Skeletal muscle satellite cell (primary cell): ENCODE data around the gene MYL10.

Source experiments
- H3K27me3 ChIP-seq: 2 replicates; pipeline ENCODE4 v1.7.0; 2013; ENCODE audit warnings: low read length; ENCODE audit not compliant: control insufficient read depth, insufficient read depth
- H3K36me3 ChIP-seq: 2 replicates; pipeline ENCODE4 v1.7.0; 2013; ENCODE audit warnings: mild to moderate bottlenecking, control low read depth, low read length; ENCODE audit not compliant: insufficient read depth
- H3K4me1 ChIP-seq: 2 replicates; pipeline ENCODE4 v1.7.0; 2013; ENCODE audit warnings: low read length; ENCODE audit not compliant: control insufficient read depth, insufficient read depth
- H3K4me2 ChIP-seq: 2 replicates; pipeline ENCODE4 v1.7.0; 2013; ENCODE audit warnings: mild to moderate bottlenecking, low read length
- H3K4me3 ChIP-seq: 2 replicates; pipeline ENCODE4 v1.7.0; 2013; ENCODE audit warnings: low read length
- H3K9ac ChIP-seq: 2 replicates; pipeline ENCODE4 v1.7.0; 2013; ENCODE audit warnings: mild to moderate bottlenecking, low read depth, low read length, moderate library complexity
- H3K9me3 ChIP-seq: replicated peaks from 2 replicates; pipeline ENCODE4 v1.7.0; 2013; ENCODE audit warnings: mild to moderate bottlenecking, control low read depth, low read length

Gene MYL10

GRCh38 chr7:101602484-101603241 lies 26.4 kb downstream of the MYL10 start:
- Histone ChIP-seq H3K27me3 (peaks cover 26% of the 10 kb centered on the region), H3K4me3 (no peak overlapping the region), H3K9ac (peak overlapping the region; percentile 47)

GRCh38 chr7:101602082-101602481 lies 27.0 kb downstream of the MYL10 start:
- peaks cover 26% of the 10 kb centered on the region for H3K27me3 ChIP-seq
- no peak overlapping the region for H3K9ac ChIP-seq
- no peak overlapping the region for H3K4me3 ChIP-seq
- no peak overlapping the region for H3K4me2 ChIP-seq
- H3K36me3 ChIP-seq, result no peaks in the 10 kb centered on the region
- H3K9me3 ChIP-seq, result no peaks in the 10 kb centered on the region
- H3K4me1 ChIP-seq, result peaks cover 7% of the 10 kb centered on the region

More at GRCh38 chr7:101602484-101603241, 26.4 kb downstream of the MYL10 start:
- Histone ChIP-seq H3K36me3 (no peaks in the 10 kb centered on the region), H3K4me2 (peak overlapping the region; percentile 48), H3K4me1 (peaks cover 7% of the 10 kb centered on the region), H3K9me3 (no peaks in the 10 kb centered on the region)

GRCh38 chr7:101599787-101600186 lies 29.3 kb downstream of the MYL10 start:
- Histone ChIP-seq H3K4me2 (no peak overlapping the region), H3K36me3 (no peaks in the 10 kb centered on the region), H3K9me3 (no peaks in the 10 kb centered on the region), H3K9ac (no peak overlapping the region), H3K4me3 (no peak overlapping the region), H3K27me3 (peaks cover 33% of the 10 kb centered on the region), H3K4me1 (peaks cover 7% of the 10 kb centered on the region)

GRCh38 chr7:101598986-101599771 lies 29.9 kb downstream of the MYL10 start:
- Histone ChIP-seq H3K36me3 (no peaks in the 10 kb centered on the region), H3K4me1 (peaks cover 7% of the 10 kb centered on the region), H3K27me3 (peaks cover 33% of the 10 kb centered on the region), H3K9me3 (no peaks in the 10 kb centered on the region), H3K9ac (no peak overlapping the region), H3K4me2 (no peak overlapping the region), H3K4me3 (no peak overlapping the region)

- H3K27me3 ChIP-seq, result peaks cover 39% of the 10 kb centered on the region
- no peak overlapping the region for H3K9ac ChIP-seq
- H3K36me3 ChIP-seq, result no peaks in the 10 kb centered on the region
- H3K9me3 ChIP-seq, result no peaks in the 10 kb centered on the region
- H3K4me2 ChIP-seq, result no peak overlapping the region
- peaks cover 7% of the 10 kb centered on the region for H3K4me1 ChIP-seq
- H3K4me3 ChIP-seq, result no peak overlapping the region
These were observed 30.6 kb downstream of the MYL10 start for GRCh38 chr7:101598422-101598985.

GRCh38 chr7:101597941-101598340 lies 31.2 kb downstream of the MYL10 start:
- Histone ChIP-seq H3K27me3 (peaks cover 43% of the 10 kb centered on the region), H3K4me1 (peaks cover 5% of the 10 kb centered on the region), H3K4me3 (no peak overlapping the region), H3K36me3 (no peaks in the 10 kb centered on the region), H3K9me3 (no peaks in the 10 kb centered on the region), H3K4me2 (no peak overlapping the region), H3K9ac (no peak overlapping the region)

GRCh38 chr7:101596898-101597297 lies 32.2 kb downstream of the MYL10 start:
- Histone ChIP-seq H3K4me3 (no peak overlapping the region), H3K27me3 (peaks cover 42% of the 10 kb centered on the region), H3K4me2 (no peak overlapping the region), H3K9me3 (no peaks in the 10 kb centered on the region), H3K36me3 (no peaks in the 10 kb centered on the region), H3K4me1 (no peaks in the 10 kb centered on the region), H3K9ac (no peak overlapping the region)

GRCh38 chr7:101595766-101596537 lies 33.1 kb downstream of the MYL10 start:
- Histone ChIP-seq H3K27me3 (peaks cover 33% of the 10 kb centered on the region), H3K4me2 (no peak overlapping the region), H3K9ac (no peak overlapping the region), H3K4me1 (no peaks in the 10 kb centered on the region), H3K9me3 (no peaks in the 10 kb centered on the region), H3K36me3 (no peaks in the 10 kb centered on the region), H3K4me3 (no peak overlapping the region)

- Histone ChIP-seq H3K4me3 (no peak overlapping the region), H3K9ac (no peak overlapping the region), H3K4me1 (no peaks in the 10 kb centered on the region), H3K4me2 (no peak overlapping the region), H3K36me3 (no peaks in the 10 kb centered on the region), H3K27me3 (peaks cover 28% of the 10 kb centered on the region), H3K9me3 (no peaks in the 10 kb centered on the region)
These were observed 33.9 kb downstream of the MYL10 start for GRCh38 chr7:101595246-101595645.

- no peaks in the 10 kb centered on the region for H3K4me1 ChIP-seq
- H3K36me3 ChIP-seq, result no peaks in the 10 kb centered on the region
- H3K27me3 ChIP-seq, result peaks cover 27% of the 10 kb centered on the region
- no peak overlapping the region for H3K4me3 ChIP-seq
- H3K9ac ChIP-seq, result no peak overlapping the region
- no peaks in the 10 kb centered on the region for H3K9me3 ChIP-seq
- no peak overlapping the region for H3K4me2 ChIP-seq
These were observed 34.3 kb downstream of the MYL10 start for GRCh38 chr7:101594790-101595189.

GRCh38 chr7:101593556-101593955 lies 35.5 kb downstream of the MYL10 start:
- Histone ChIP-seq H3K4me1 (no peaks in the 10 kb centered on the region), H3K9me3 (no peaks in the 10 kb centered on the region), H3K9ac (no peak overlapping the region), H3K4me2 (no peak overlapping the region), H3K4me3 (no peak overlapping the region), H3K27me3 (peaks cover 22% of the 10 kb centered on the region), H3K36me3 (no peaks in the 10 kb centered on the region)
